DND-41 (cell line): Measurements from ENCODE around the gene OTOGL.
"Not testable (repeated sequence)": the region's sequence is repeated elsewhere in the genome, so short reads cannot be mapped to it uniquely, and the experiment has no call there.

Experiments used
- ATAC-seq: fragments of 200-7000 bp; cut with Tn5 transposase; 3 replicates; pipeline ENCODE4 v1.9.1; 2021; ENCODE audit warnings: low read depth; ENCODE audit not compliant: insufficient read depth
- DNase-seq: peaks from one replicate; pipeline ENCODE4 v3.0.0-alpha.2; 2020
- H2AFZ ChIP-seq: 2 replicates; pipeline ENCODE4 v1.6.0; 2012; ENCODE audit warnings: low read depth, low read length
- H3K27ac ChIP-seq: 2 replicates; pipeline ENCODE4 v1.5.1; 2012; ENCODE audit warnings: low read length, inconsistent platforms
- H3K27me3 ChIP-seq: fragments of 200-600 bp; sonication (generic); 2 replicates; pipeline ENCODE4 v1.6.0; 2012; ENCODE audit warnings: low read length, mild to moderate bottlenecking, inconsistent platforms; ENCODE audit not compliant: insufficient read depth, poor library complexity
- H3K36me3 ChIP-seq: 2 replicates; pipeline ENCODE4 v1.5.1; 2012; ENCODE audit warnings: low read length, inconsistent platforms; ENCODE audit not compliant: insufficient read depth
- H3K4me1 ChIP-seq: 2 replicates; pipeline ENCODE4 v1.5.1; 2012; ENCODE audit warnings: mild to moderate bottlenecking, low read length; ENCODE audit not compliant: insufficient read depth
- H3K4me2 ChIP-seq: 2 replicates; pipeline ENCODE4 v1.6.0; 2012; ENCODE audit warnings: mild to moderate bottlenecking, moderate library complexity, low read length, inconsistent platforms; ENCODE audit not compliant: insufficient read depth
- H3K4me3 ChIP-seq, 2 experiments: fragments of 200-600 bp in 1 of 2; shearing (Covaris generic) in 1 of 2; 2 replicates each; pipeline ENCODE4 v1.5.1; 2012 to 2016; ENCODE audit warnings: inconsistent platforms in 2 of 2, low read length in 2 of 2, mild to moderate bottlenecking in 2 of 2, low read depth in 1 of 2, moderate library complexity in 1 of 2
- H3K79me2 ChIP-seq: 2 replicates; pipeline ENCODE4 v1.6.0; 2012; ENCODE audit warnings: low read length, inconsistent platforms; ENCODE audit not compliant: insufficient read depth
- H3K9ac ChIP-seq: 2 replicates; pipeline ENCODE4 v1.6.0; 2012; ENCODE audit warnings: low read depth, mild to moderate bottlenecking, inconsistent platforms, low read length, moderate library complexity
- H3K9me3 ChIP-seq: 2 replicates; pipeline ENCODE4 v1.5.1; 2012; ENCODE audit warnings: low read length, moderate library complexity, mild to moderate bottlenecking, inconsistent platforms; ENCODE audit not compliant: insufficient read depth, severe bottlenecking
- H4K20me1 ChIP-seq: 2 replicates; pipeline ENCODE4 v1.6.0; 2012; ENCODE audit warnings: low read length; ENCODE audit not compliant: insufficient read depth
- CTCF ChIP-seq: IDR thresholded peaks from 2 replicates; pipeline ENCODE4 v1.5.1; 2012; ENCODE audit warnings: borderline replicate concordance, low read length, moderate library complexity, mild to moderate bottlenecking; ENCODE audit not compliant: poor library complexity, severe bottlenecking; ENCODE audit errors: extremely low read depth
- EZH2 ChIP-seq: IDR thresholded peaks from 3 replicates; pipeline ENCODE4 v1.6.1; 2012; ENCODE audit warnings: borderline replicate concordance, low read depth, mild to moderate bottlenecking, moderate library complexity, low read length, inconsistent platforms; ENCODE audit not compliant: severe bottlenecking

OTOGL gene

GRCh38 chr12:80217011-80217535, 117.7 kb downstream of the OTOGL start:
- H3K4me3 ChIP-seq, result no peak overlapping the region
- no peaks in the 10 kb centered on the region for H3K36me3 ChIP-seq
- no peak for ATAC-seq
- no peaks in the 10 kb centered on the region for H4K20me1 ChIP-seq
- H3K9me3 ChIP-seq, result no peaks in the 10 kb centered on the region
- H3K27me3 ChIP-seq, result no peaks in the 10 kb centered on the region
- no peak overlapping the region for H3K4me2 ChIP-seq
- H3K27ac ChIP-seq, result no peak overlapping the region
- DNase-seq, result no peak
- H3K79me2 ChIP-seq, result no peaks in the 10 kb centered on the region
- no peak overlapping the region for H3K9ac ChIP-seq
- H3K4me1 ChIP-seq, result no peaks in the 10 kb centered on the region
- TF ChIP-seq EZH2 (no peak), CTCF (no peak)
- H2AFZ ChIP-seq, result no peak overlapping the region

GRCh38 chr12:80218925-80219324, 119.6 kb downstream of the OTOGL start:
- H4K20me1 ChIP-seq, H3K27me3 ChIP-seq, H3K36me3 ChIP-seq, ATAC-seq, H3K4me2 ChIP-seq, H3K4me3 ChIP-seq, DNase-seq, H2AFZ ChIP-seq, H3K79me2 ChIP-seq, H3K9me3 ChIP-seq, H3K27ac ChIP-seq, H3K4me1 ChIP-seq, H3K9ac ChIP-seq: not testable (repeated sequence)

GRCh38 chr12:80219345-80219744, 120.0 kb downstream of the OTOGL start:
- no peak overlapping the region for H3K4me2 ChIP-seq
- peak overlapping the region; percentile 26; the same call in 1 of the 2 replicates for H2AFZ ChIP-seq
- H3K27ac ChIP-seq, result no peak overlapping the region

GRCh38 chr12:80222261-80222660, 122.9 kb downstream of the OTOGL start:
- Histone ChIP-seq H3K4me1 (no peaks in the 10 kb centered on the region), H3K27me3 (no peaks in the 10 kb centered on the region), H3K36me3 (no peaks in the 10 kb centered on the region), H3K27ac (no peak overlapping the region), H4K20me1 (no peaks in the 10 kb centered on the region), H3K4me3 (no peak overlapping the region), H3K79me2 (no peaks in the 10 kb centered on the region), H2AFZ (no peak overlapping the region), H3K4me2 (no peak overlapping the region), H3K9me3 (no peaks in the 10 kb centered on the region), H3K9ac (no peak overlapping the region)
- TF ChIP-seq CTCF, result no peak
- no peak for TF ChIP-seq EZH2
- DNase-seq (no peak), ATAC-seq (no peak)

More at GRCh38 chr12:80219345-80219744, 120.0 kb downstream of the OTOGL start:
- TF ChIP-seq EZH2 (no peak), CTCF (no peak)
- no peak overlapping the region for H3K9ac ChIP-seq
- H4K20me1 ChIP-seq, result no peaks in the 10 kb centered on the region
- H3K4me1 ChIP-seq, result no peaks in the 10 kb centered on the region
- no peak overlapping the region for H3K4me3 ChIP-seq
- no peak for ATAC-seq
- H3K9me3 ChIP-seq, result no peaks in the 10 kb centered on the region
- DNase-seq, result no peak
- H3K36me3 ChIP-seq, result no peaks in the 10 kb centered on the region
- H3K27me3 ChIP-seq, result no peaks in the 10 kb centered on the region
- no peaks in the 10 kb centered on the region for H3K79me2 ChIP-seq
